Measurements from ENCODE around the gene LGMN.

DNA sequence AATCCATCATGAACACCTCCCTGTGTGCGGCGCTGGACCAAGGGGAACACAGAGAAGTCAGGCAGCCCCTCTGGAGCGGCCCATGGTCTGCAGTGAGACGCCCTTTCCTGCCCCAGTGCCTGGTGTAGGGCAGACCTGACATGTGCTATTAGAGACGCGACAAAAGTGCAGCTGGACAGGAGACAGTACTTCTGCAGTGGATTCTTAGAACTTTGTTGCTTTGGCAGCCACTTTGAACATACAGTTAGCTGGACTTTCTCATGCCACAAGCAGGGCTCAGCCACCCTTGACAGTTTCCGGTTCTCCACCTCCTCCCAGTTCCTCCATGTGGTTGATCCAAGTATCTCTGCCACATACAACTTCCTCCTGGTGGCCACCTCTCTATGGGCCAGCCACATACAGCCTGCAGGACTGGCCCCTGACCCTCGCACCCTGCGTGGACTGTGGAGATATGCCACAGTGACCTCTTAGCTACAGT lies 45.9 kb downstream of the LGMN start:
- TF ChIP-seq ZNF391 (tag by site-specific recombination; IDR thresholded peaks at IDR 0.05; ENCODE audit: borderline replicate concordance, low read depth) (no peak), ZNF146 (tag by site-specific recombination; IDR thresholded peaks at IDR 0.05) (no peak), ZSCAN30 (tag by site-specific recombination; IDR thresholded peaks at IDR 0.05) (no peak), ZNF24 (tag by site-specific recombination; IDR thresholded peaks at IDR 0.05) (no peak)
- TF ChIP-seq, protein P1, sequence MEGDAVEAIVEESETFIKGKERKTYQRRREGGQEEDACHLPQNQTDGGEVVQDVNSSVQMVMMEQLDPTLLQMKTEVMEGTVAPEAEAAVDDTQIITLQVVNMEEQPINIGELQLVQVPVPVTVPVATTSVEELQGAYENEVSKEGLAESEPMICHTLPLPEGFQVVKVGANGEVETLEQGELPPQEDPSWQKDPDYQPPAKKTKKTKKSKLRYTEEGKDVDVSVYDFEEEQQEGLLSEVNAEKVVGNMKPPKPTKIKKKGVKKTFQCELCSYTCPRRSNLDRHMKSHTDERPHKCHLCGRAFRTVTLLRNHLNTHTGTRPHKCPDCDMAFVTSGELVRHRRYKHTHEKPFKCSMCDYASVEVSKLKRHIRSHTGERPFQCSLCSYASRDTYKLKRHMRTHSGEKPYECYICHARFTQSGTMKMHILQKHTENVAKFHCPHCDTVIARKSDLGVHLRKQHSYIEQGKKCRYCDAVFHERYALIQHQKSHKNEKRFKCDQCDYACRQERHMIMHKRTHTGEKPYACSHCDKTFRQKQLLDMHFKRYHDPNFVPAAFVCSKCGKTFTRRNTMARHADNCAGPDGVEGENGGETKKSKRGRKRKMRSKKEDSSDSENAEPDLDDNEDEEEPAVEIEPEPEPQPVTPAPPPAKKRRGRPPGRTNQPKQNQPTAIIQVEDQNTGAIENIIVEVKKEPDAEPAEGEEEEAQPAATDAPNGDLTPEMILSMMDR (tag by site-specific recombination; IDR thresholded peaks at IDR 0.05), result no peak
- TF ChIP-seq, protein P2, sequence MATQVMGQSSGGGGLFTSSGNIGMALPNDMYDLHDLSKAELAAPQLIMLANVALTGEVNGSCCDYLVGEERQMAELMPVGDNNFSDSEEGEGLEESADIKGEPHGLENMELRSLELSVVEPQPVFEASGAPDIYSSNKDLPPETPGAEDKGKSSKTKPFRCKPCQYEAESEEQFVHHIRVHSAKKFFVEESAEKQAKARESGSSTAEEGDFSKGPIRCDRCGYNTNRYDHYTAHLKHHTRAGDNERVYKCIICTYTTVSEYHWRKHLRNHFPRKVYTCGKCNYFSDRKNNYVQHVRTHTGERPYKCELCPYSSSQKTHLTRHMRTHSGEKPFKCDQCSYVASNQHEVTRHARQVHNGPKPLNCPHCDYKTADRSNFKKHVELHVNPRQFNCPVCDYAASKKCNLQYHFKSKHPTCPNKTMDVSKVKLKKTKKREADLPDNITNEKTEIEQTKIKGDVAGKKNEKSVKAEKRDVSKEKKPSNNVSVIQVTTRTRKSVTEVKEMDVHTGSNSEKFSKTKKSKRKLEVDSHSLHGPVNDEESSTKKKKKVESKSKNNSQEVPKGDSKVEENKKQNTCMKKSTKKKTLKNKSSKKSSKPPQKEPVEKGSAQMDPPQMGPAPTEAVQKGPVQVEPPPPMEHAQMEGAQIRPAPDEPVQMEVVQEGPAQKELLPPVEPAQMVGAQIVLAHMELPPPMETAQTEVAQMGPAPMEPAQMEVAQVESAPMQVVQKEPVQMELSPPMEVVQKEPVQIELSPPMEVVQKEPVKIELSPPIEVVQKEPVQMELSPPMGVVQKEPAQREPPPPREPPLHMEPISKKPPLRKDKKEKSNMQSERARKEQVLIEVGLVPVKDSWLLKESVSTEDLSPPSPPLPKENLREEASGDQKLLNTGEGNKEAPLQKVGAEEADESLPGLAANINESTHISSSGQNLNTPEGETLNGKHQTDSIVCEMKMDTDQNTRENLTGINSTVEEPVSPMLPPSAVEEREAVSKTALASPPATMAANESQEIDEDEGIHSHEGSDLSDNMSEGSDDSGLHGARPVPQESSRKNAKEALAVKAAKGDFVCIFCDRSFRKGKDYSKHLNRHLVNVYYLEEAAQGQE (tag by site-specific recombination; IDR thresholded peaks at IDR 0.05), result no peak
- TF ChIP-seq, protein P3, sequence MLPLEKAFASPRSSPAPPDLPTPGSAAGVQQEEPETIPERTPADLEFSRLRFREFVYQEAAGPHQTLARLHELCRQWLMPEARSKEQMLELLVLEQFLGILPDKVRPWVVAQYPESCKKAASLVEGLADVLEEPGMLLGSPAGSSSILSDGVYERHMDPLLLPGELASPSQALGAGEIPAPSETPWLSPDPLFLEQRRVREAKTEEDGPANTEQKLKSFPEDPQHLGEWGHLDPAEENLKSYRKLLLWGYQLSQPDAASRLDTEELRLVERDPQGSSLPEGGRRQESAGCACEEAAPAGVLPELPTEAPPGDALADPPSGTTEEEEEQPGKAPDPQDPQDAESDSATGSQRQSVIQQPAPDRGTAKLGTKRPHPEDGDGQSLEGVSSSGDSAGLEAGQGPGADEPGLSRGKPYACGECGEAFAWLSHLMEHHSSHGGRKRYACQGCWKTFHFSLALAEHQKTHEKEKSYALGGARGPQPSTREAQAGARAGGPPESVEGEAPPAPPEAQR (tag by site-specific recombination; IDR thresholded peaks at IDR 0.05), result no peak
- TF ChIP-seq, protein P4, sequence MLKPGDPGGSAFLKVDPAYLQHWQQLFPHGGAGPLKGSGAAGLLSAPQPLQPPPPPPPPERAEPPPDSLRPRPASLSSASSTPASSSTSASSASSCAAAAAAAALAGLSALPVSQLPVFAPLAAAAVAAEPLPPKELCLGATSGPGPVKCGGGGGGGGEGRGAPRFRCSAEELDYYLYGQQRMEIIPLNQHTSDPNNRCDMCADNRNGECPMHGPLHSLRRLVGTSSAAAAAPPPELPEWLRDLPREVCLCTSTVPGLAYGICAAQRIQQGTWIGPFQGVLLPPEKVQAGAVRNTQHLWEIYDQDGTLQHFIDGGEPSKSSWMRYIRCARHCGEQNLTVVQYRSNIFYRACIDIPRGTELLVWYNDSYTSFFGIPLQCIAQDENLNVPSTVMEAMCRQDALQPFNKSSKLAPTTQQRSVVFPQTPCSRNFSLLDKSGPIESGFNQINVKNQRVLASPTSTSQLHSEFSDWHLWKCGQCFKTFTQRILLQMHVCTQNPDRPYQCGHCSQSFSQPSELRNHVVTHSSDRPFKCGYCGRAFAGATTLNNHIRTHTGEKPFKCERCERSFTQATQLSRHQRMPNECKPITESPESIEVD (tag by site-specific recombination; IDR thresholded peaks at IDR 0.05), result no peak
- TF ChIP-seq, protein P5, sequence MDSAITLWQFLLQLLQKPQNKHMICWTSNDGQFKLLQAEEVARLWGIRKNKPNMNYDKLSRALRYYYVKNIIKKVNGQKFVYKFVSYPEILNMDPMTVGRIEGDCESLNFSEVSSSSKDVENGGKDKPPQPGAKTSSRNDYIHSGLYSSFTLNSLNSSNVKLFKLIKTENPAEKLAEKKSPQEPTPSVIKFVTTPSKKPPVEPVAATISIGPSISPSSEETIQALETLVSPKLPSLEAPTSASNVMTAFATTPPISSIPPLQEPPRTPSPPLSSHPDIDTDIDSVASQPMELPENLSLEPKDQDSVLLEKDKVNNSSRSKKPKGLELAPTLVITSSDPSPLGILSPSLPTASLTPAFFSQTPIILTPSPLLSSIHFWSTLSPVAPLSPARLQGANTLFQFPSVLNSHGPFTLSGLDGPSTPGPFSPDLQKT (IDR thresholded peaks at IDR 0.05; ENCODE audit: borderline replicate concordance, low read depth, low read length), result no peak

Measured in HEK293 (cell line).